22Rv1 (cell line): Measurements from ENCODE around the gene ADGRL3.

Experiments used
- CTCF ChIP-seq: fragments of 450-650 bp; IDR thresholded peaks from 2 replicates; pipeline ENCODE4 v1.5.1; 2017; ENCODE audit warnings: mild to moderate bottlenecking
- ZFX ChIP-seq: fragments of 450-650 bp; IDR thresholded peaks from 2 replicates; pipeline ENCODE4 v1.6.1; 2017; ENCODE audit warnings: antibody characterized with exemption, borderline replicate concordance

GRCh38 chr4:61782133-61782532 is 582.0 kb downstream of the ADGRL3 start:
- no peak for TF ChIP-seq CTCF
- no peak for TF ChIP-seq ZFX
